ENCODE data around the gene NPEPL1. TPM values are rescaled to one million over a fixed set of nuclear protein-coding genes. Genes with fewer than 3 reads are reported as not detected.

The NPEPL1 gene
- total RNA-seq, 1 donor from 2014 or later: 20.9 TPM

GRCh38 chr20:58710481-58711265 lies 18.1 kb downstream of the NPEPL1 start:
- Histone ChIP-seq H3K36me3 (ENCODE audit: control insufficient read depth in 3 of 3, insufficient read depth in 3 of 3, low read length in 3 of 3) (peaks cover 9 to 20% (median 10%) of the 10 kb centered on the region in 3 donors), H3K9ac (ENCODE audit: low read depth in 1 of 3, low read length in 3 of 3) (no peak overlapping the region), H3K27me3 (ENCODE audit: control insufficient read depth in 3 of 3, insufficient read depth in 3 of 3, low read length in 3 of 3) (no peaks in the 10 kb centered on the region), H3K27ac (ENCODE audit: low read depth, low read length) (no peak overlapping the region), H3K4me3 (ENCODE audit: low read length in 3 of 3) (no peak overlapping the region), H3K4me1 (ENCODE audit: control insufficient read depth in 3 of 3, insufficient read depth in 3 of 3, low read length in 3 of 3) (no peaks in the 10 kb centered on the region), H3K9me3 (ENCODE audit: control insufficient read depth in 3 of 3, low read length in 3 of 3) (no peaks in the 10 kb centered on the region)

- no peaks in the 10 kb centered on the region for H3K4me1 ChIP-seq (ENCODE audit: control insufficient read depth in 3 of 3, insufficient read depth in 3 of 3, low read length in 3 of 3)
- no peak overlapping the region for H3K4me3 ChIP-seq (ENCODE audit: low read length in 3 of 3)
- no peaks in the 10 kb centered on the region for H3K27me3 ChIP-seq (ENCODE audit: control insufficient read depth in 3 of 3, insufficient read depth in 3 of 3, low read length in 3 of 3)
- H3K27ac ChIP-seq (ENCODE audit: low read depth, low read length): no peak overlapping the region
- no peak overlapping the region for H3K9ac ChIP-seq (ENCODE audit: low read depth in 1 of 3, low read length in 3 of 3)
- no peaks in the 10 kb centered on the region for H3K9me3 ChIP-seq (ENCODE audit: control insufficient read depth in 3 of 3, low read length in 3 of 3)
- peaks cover 7 to 20% (median 8%) of the 10 kb centered on the region in 3 donors for H3K36me3 ChIP-seq (ENCODE audit: control insufficient read depth in 3 of 3, insufficient read depth in 3 of 3, low read length in 3 of 3)
Measured at GRCh38 chr20:58711266-58712051, 18.9 kb downstream of the NPEPL1 start.

GRCh38 chr20:58712151-58712791 lies 19.7 kb downstream of the NPEPL1 start:
- H3K9me3 ChIP-seq (ENCODE audit: control insufficient read depth in 3 of 3, low read length in 3 of 3): no peaks in the 10 kb centered on the region
- H3K4me3 ChIP-seq (ENCODE audit: low read length in 3 of 3): no peak overlapping the region
- H3K36me3 ChIP-seq (ENCODE audit: control insufficient read depth in 3 of 3, insufficient read depth in 3 of 3, low read length in 3 of 3): peaks cover 6 to 15% (median 7%) of the 10 kb centered on the region in 3 donors
- H3K27ac ChIP-seq (ENCODE audit: low read depth, low read length): no peak overlapping the region
- H3K27me3 ChIP-seq (ENCODE audit: control insufficient read depth in 3 of 3, insufficient read depth in 3 of 3, low read length in 3 of 3): no peaks in the 10 kb centered on the region
- no peak overlapping the region for H3K9ac ChIP-seq (ENCODE audit: low read depth in 1 of 3, low read length in 3 of 3)
- no peaks in the 10 kb centered on the region for H3K4me1 ChIP-seq (ENCODE audit: control insufficient read depth in 3 of 3, insufficient read depth in 3 of 3, low read length in 3 of 3)

- H3K9me3 ChIP-seq (ENCODE audit: control insufficient read depth in 3 of 3, low read length in 3 of 3): no peaks in the 10 kb centered on the region
- H3K27ac ChIP-seq (ENCODE audit: low read depth, low read length): no peak overlapping the region
- H3K27me3 ChIP-seq (ENCODE audit: control insufficient read depth in 3 of 3, insufficient read depth in 3 of 3, low read length in 3 of 3): no peaks in the 10 kb centered on the region
- no peak overlapping the region for H3K4me3 ChIP-seq (ENCODE audit: low read length in 3 of 3)
- H3K36me3 ChIP-seq (ENCODE audit: control insufficient read depth in 3 of 3, insufficient read depth in 3 of 3, low read length in 3 of 3): peaks cover 5 to 14% (median 7%) of the 10 kb centered on the region in 3 donors
- no peak overlapping the region for H3K9ac ChIP-seq (ENCODE audit: low read depth in 1 of 3, low read length in 3 of 3)
- no peaks in the 10 kb centered on the region for H3K4me1 ChIP-seq (ENCODE audit: control insufficient read depth in 3 of 3, insufficient read depth in 3 of 3, low read length in 3 of 3)
Measured at GRCh38 chr20:58712806-58713731, 20.5 kb downstream of the NPEPL1 start.

- Histone ChIP-seq H3K27ac (ENCODE audit: low read depth, low read length) (no peak overlapping the region), H3K4me1 (ENCODE audit: control insufficient read depth in 3 of 3, insufficient read depth in 3 of 3, low read length in 3 of 3) (no peaks in the 10 kb centered on the region), H3K27me3 (ENCODE audit: control insufficient read depth in 3 of 3, insufficient read depth in 3 of 3, low read length in 3 of 3) (no peaks in the 10 kb centered on the region), H3K36me3 (ENCODE audit: control insufficient read depth in 3 of 3, insufficient read depth in 3 of 3, low read length in 3 of 3) (peaks cover 5 to 14% (median 6%) of the 10 kb centered on the region in 3 donors), H3K9me3 (ENCODE audit: control insufficient read depth in 3 of 3, low read length in 3 of 3) (no peaks in the 10 kb centered on the region), H3K4me3 (ENCODE audit: low read length in 3 of 3) (no peak overlapping the region), H3K9ac (ENCODE audit: low read depth in 1 of 3, low read length in 3 of 3) (no peak overlapping the region)
Measured at GRCh38 chr20:58713801-58714339, 21.3 kb downstream of the NPEPL1 start.

GRCh38 chr20:58714340-58714922 lies 21.8 kb downstream of the NPEPL1 start:
- Histone ChIP-seq H3K9ac (ENCODE audit: low read depth in 1 of 3, low read length in 3 of 3) (no peak overlapping the region), H3K4me1 (ENCODE audit: control insufficient read depth in 3 of 3, insufficient read depth in 3 of 3, low read length in 3 of 3) (no peaks in the 10 kb centered on the region), H3K9me3 (ENCODE audit: control insufficient read depth in 3 of 3, low read length in 3 of 3) (no peaks in the 10 kb centered on the region), H3K27me3 (ENCODE audit: control insufficient read depth in 3 of 3, insufficient read depth in 3 of 3, low read length in 3 of 3) (peaks cover 1 to 5% (median 4%) of the 10 kb centered on the region in 3 donors), H3K36me3 (ENCODE audit: control insufficient read depth in 3 of 3, insufficient read depth in 3 of 3, low read length in 3 of 3) (peaks cover 5 to 10% (median 5%) of the 10 kb centered on the region in 3 donors), H3K27ac (ENCODE audit: low read depth, low read length) (no peak overlapping the region), H3K4me3 (ENCODE audit: low read length in 3 of 3) (no peak overlapping the region)

- Histone ChIP-seq H3K27me3 (ENCODE audit: control insufficient read depth in 3 of 3, insufficient read depth in 3 of 3, low read length in 3 of 3) (peaks cover 4 to 8% (median 8%) of the 10 kb centered on the region in 3 donors), H3K9me3 (ENCODE audit: control insufficient read depth in 3 of 3, low read length in 3 of 3) (no peaks in the 10 kb centered on the region), H3K27ac (ENCODE audit: low read depth, low read length) (no peak overlapping the region), H3K4me1 (ENCODE audit: control insufficient read depth in 3 of 3, insufficient read depth in 3 of 3, low read length in 3 of 3) (no peaks in the 10 kb centered on the region), H3K36me3 (ENCODE audit: control insufficient read depth in 3 of 3, insufficient read depth in 3 of 3, low read length in 3 of 3) (peaks cover 3 to 6% (median 5%) of the 10 kb centered on the region in 3 donors), H3K9ac (ENCODE audit: low read depth in 1 of 3, low read length in 3 of 3) (no peak overlapping the region), H3K4me3 (ENCODE audit: low read length in 3 of 3) (no peak overlapping the region)
Measured at GRCh38 chr20:58714923-58715351, 22.3 kb downstream of the NPEPL1 start.

GRCh38 chr20:58715391-58715800 lies 22.8 kb downstream of the NPEPL1 start:
- Histone ChIP-seq H3K27ac (ENCODE audit: low read depth, low read length) (no peak overlapping the region), H3K36me3 (ENCODE audit: control insufficient read depth in 3 of 3, insufficient read depth in 3 of 3, low read length in 3 of 3) (peaks cover 3 to 6% (median 5%) of the 10 kb centered on the region in 3 donors), H3K4me3 (ENCODE audit: low read length in 3 of 3) (no peak overlapping the region), H3K4me1 (ENCODE audit: control insufficient read depth in 3 of 3, insufficient read depth in 3 of 3, low read length in 3 of 3) (no peaks in the 10 kb centered on the region), H3K9me3 (ENCODE audit: control insufficient read depth in 3 of 3, low read length in 3 of 3) (no peaks in the 10 kb centered on the region), H3K27me3 (ENCODE audit: control insufficient read depth in 3 of 3, insufficient read depth in 3 of 3, low read length in 3 of 3) (peaks cover 4 to 13% (median 11%) of the 10 kb centered on the region in 3 donors), H3K9ac (ENCODE audit: low read depth in 1 of 3, low read length in 3 of 3) (no peak overlapping the region)

Measured in skeletal muscle tissue (tissue), 4 donors.